ENCODE measurements around the gene BAG5. TPM values are rescaled to one million over a fixed set of nuclear protein-coding genes. Genes with fewer than 3 reads are reported as not detected.

Gene BAG5
- total and polyA plus RNA-seq, 7 donors: 13.2 to 27.1 (median 18.6) TPM

DNA sequence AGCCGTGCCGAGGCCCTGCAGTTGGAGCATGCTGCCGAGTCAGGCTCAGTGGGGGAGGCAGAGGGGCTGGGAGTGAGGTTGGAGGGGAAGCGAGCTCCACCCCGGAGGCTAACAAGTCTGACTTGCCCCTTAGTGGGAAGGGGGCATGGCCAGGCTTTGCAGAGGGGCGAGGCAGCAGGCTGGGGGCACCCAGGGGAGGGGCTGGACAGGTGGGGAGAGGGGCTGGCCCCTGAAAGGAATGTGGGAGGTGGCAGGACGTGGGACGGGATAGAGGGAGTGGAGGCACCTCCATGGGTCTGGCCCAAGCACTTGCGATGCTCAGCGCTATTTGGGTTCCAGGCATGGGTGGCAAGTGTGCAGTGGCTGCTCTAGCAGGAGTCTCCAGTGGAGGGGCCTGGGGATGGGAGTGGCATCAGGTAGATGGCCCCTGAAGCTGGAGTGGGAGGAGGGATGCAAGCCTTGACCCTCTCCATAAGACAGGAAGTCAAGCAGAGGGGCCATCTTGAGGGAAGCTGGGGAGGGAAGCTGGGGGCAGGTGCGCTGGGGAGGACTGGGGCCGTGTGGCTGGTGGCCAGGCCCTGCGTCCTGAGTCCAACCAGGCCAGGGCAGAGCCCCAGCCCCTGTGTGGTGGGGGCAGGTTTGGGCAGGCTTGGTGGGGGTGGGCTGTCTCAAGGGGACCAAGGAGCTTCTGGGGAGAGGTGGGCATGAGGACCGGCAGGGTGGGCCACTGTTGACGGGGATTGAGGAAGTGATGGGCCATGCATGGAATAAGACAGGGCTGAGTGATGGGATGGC lies 30.8 kb downstream of the BAG5 start:
- 89 to 93% methylated on average over 15 of the region's 15 CpGs for WGBS, 2 donors
- peaks cover 0 to 90% (median 87%) of the 10 kb centered on the region in 4 donors for H3K4me1 ChIP-seq
- H3K27me3 ChIP-seq: no peaks in the 10 kb centered on the region
- no peak for DNase-seq
- TF ChIP-seq POLR2AphosphoS5 (IDR thresholded peaks at IDR 0.05) (no peak), POLR2A (IDR thresholded peaks at IDR 0.05) (no peak), EP300 (IDR thresholded peaks at IDR 0.05) (no peak)
- TF ChIP-seq, protein P1, sequence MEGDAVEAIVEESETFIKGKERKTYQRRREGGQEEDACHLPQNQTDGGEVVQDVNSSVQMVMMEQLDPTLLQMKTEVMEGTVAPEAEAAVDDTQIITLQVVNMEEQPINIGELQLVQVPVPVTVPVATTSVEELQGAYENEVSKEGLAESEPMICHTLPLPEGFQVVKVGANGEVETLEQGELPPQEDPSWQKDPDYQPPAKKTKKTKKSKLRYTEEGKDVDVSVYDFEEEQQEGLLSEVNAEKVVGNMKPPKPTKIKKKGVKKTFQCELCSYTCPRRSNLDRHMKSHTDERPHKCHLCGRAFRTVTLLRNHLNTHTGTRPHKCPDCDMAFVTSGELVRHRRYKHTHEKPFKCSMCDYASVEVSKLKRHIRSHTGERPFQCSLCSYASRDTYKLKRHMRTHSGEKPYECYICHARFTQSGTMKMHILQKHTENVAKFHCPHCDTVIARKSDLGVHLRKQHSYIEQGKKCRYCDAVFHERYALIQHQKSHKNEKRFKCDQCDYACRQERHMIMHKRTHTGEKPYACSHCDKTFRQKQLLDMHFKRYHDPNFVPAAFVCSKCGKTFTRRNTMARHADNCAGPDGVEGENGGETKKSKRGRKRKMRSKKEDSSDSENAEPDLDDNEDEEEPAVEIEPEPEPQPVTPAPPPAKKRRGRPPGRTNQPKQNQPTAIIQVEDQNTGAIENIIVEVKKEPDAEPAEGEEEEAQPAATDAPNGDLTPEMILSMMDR (IDR thresholded peaks at IDR 0.05): no peak
- peak overlapping the region; percentile 92 to 98 (median 94) for H3K27ac ChIP-seq
- no peak overlapping the region for H3K4me3 ChIP-seq
- no peaks in the 10 kb centered on the region for H3K9me3 ChIP-seq
- peaks cover 0 to 15% (median 3%) of the 10 kb centered on the region in 4 donors for H3K36me3 ChIP-seq
- intact Hi-C loops (cut with DNase I): no loop called here

DNA sequence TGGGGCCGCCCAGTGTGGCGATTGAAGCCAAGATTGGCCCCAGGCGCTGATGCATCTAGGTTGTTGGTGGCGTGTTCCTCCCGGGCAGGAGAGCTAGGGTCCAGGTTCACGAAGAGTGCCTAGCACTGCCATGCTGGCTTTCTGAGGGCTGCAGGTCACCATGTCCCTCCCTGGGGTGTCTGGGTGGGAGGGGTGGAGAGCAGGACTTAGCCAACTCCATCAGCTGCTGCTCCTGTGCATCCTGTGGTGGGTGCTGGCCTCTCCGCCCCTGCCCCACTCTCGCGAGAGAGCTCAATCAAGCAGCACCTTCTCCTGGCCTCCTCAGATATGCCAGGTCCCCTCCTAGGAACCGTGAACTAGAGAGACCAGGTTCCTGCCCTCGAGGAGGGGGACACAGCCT lies 31.6 kb downstream of the BAG5 start:
- peaks cover 0 to 15% (median 3%) of the 10 kb centered on the region in 4 donors for H3K36me3 ChIP-seq
- H3K27ac ChIP-seq: peak overlapping the region in 3 of 4 donors; percentile 92 to 98 (median 94)
- H3K9me3 ChIP-seq: no peaks in the 10 kb centered on the region
- intact Hi-C loops (cut with DNase I): no loop called here
- H3K27me3 ChIP-seq: no peaks in the 10 kb centered on the region
- TF ChIP-seq POLR2AphosphoS5 (IDR thresholded peaks at IDR 0.05): no peak
- WGBS, 2 donors: 89 to 93% methylated on average over 11 of the region's 11 CpGs
- DNase-seq: no peak
- no peak overlapping the region for H3K4me3 ChIP-seq
- H3K4me1 ChIP-seq: peaks cover 0 to 90% (median 86%) of the 10 kb centered on the region in 4 donors

DNA sequence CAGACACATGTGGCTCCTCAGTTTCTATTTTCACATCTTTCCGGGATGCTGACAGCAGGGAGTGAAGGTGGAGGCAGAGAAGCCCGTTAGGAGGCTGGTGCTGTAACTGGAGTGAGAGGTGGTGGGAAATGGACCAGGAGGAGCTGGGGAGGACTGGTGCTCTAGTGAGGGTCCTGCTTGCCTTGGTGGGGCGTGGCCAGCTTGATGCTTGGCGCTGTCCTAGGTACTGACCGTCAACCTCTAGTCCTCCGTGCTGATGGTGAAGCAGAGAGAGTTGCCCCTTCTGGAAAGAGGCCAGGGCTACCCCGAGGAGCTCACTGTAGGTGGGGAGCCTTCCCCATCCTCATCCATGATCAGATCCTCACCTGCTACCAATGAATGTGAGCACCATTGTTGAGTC lies 32.1 kb downstream of the BAG5 start:
- peak overlapping the region in 3 of 4 donors; percentile 92 to 98 (median 94) for H3K27ac ChIP-seq

DNA sequence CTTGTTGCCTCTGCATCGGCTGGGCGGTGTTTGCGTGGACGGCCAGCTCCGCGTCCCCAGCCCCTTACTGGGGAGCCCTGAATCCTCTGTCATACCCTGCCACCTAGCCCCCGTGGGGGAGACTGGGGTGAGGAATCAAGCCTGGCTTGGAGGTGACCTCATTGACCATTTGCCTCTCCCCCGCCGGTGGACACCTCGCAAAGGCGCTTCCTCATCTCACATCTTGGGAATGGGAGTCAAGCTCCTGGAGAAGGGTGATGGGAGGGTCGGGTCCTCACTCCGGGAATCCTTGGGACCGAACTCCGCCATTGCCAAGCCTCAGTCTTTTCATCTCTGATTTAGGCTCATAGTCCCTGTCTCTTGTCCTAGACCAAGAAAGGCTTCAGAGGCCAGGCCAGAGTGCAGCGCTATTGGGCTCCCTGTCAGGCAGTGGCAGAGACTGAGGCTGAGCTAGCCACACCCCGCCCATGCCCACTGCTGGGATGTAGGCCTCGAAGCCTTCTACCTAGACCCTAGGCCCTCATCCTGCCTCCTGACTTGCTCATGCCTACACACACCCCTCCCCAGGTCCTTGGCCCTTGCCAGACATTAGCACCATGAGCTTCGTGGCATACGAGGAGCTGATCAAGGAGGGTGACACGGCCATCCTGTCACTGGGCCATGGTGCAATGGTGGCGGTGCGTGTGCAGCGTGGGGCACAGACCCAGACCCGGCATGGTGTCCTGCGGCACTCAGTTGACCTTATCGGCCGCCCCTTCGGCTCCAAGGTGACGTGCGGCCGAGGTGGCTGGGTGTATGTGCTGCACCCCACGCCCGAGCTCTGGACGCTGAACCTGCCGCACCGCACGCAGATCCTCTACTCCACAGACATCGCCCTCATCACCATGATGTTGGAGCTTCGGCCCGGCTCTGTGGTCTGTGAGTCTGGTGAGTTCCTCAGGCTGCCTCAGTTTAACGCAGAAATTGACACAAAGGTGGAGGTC lies 32.8 kb downstream of the BAG5 start:
- H3K27me3 ChIP-seq: no peaks in the 10 kb centered on the region
- H3K4me1 ChIP-seq: peaks cover 0 to 90% (median 84%) of the 10 kb centered on the region in 4 donors
- 46 to 53% methylated on average over 42 of the region's 42 CpGs for WGBS, 2 donors
- DNase-seq: no peak
- peak overlapping the region; percentile 90 to 98 (median 93) for H3K27ac ChIP-seq
- peaks cover 0 to 9% (median 3%) of the 10 kb centered on the region in 4 donors for H3K36me3 ChIP-seq
- intact Hi-C loops (cut with DNase I): no loop called here
- H3K9me3 ChIP-seq: no peaks in the 10 kb centered on the region
- TF ChIP-seq POLR2A (IDR thresholded peaks at IDR 0.05): no peak
- TF ChIP-seq POLR2AphosphoS5 (IDR thresholded peaks at IDR 0.05): no peak
- TF ChIP-seq, protein P1 (IDR thresholded peaks at IDR 0.05): no peak
- TF ChIP-seq EP300 (IDR thresholded peaks at IDR 0.05): no peak
- peak overlapping the region; percentile 85 to 96 (median 96) for H3K4me3 ChIP-seq

More for the DNA sequence above, 32.1 kb downstream of the BAG5 start:
- DNase-seq: peak; percentile 68
- no peaks in the 10 kb centered on the region for H3K27me3 ChIP-seq
- peaks cover 0 to 13% (median 3%) of the 10 kb centered on the region in 4 donors for H3K36me3 ChIP-seq
- intact Hi-C loops (cut with DNase I): no loop called here
- WGBS, 2 donors: 68 to 79% methylated on average over 7 of the region's 7 CpGs
- TF ChIP-seq EP300 (IDR thresholded peaks at IDR 0.05) (no peak), POLR2AphosphoS5 (IDR thresholded peaks at IDR 0.05) (no peak), POLR2A (IDR thresholded peaks at IDR 0.05) (no peak)
- TF ChIP-seq, protein P1 (IDR thresholded peaks at IDR 0.05): no peak
- H3K4me1 ChIP-seq: peaks cover 0 to 90% (median 86%) of the 10 kb centered on the region in 4 donors
- H3K4me3 ChIP-seq: no peak overlapping the region
- H3K9me3 ChIP-seq: no peaks in the 10 kb centered on the region

All from sigmoid colon (tissue), 7 donors.